Neuronal stem cell (in vitro differentiated cells): ENCODE measurements around the gene FLYWCH1.
A peak's percentile ranks its signal among the peaks of the same experiment; 100 is the strongest.

Experiments used
- DNase-seq: peaks from one replicate; pipeline ENCODE4 v3.0.0-alpha.2; 2013; ENCODE audit warnings: low spot score
- H2AFZ ChIP-seq: one replicate; pipeline ENCODE4 v1.6.1; 2013; ENCODE audit warnings: mild to moderate bottlenecking, low read length, inconsistent platforms
- H2AK5ac ChIP-seq: 2 replicates; pipeline ENCODE4 v1.6.1; 2013; ENCODE audit warnings: low read depth, mild to moderate bottlenecking, inconsistent platforms, low read length, moderate library complexity, mixed read lengths
- H2BK120ac ChIP-seq: 2 replicates; pipeline ENCODE4 v1.6.1; 2013; ENCODE audit warnings: low read depth, mild to moderate bottlenecking, inconsistent platforms, low read length, moderate library complexity, mixed read lengths
- H2BK12ac ChIP-seq: one replicate; pipeline ENCODE4 v1.6.1; 2013; ENCODE audit warnings: low read length, inconsistent platforms
- H2BK15ac ChIP-seq: 2 replicates; pipeline ENCODE4 v1.6.1; 2013; ENCODE audit warnings: mild to moderate bottlenecking, low read length, inconsistent platforms, mixed read lengths
- H2BK5ac ChIP-seq: one replicate; pipeline ENCODE4 v1.6.1; 2013; ENCODE audit warnings: inconsistent platforms, mild to moderate bottlenecking, low read length, moderate library complexity
- H3K14ac ChIP-seq: one replicate; pipeline ENCODE4 v1.6.1; 2013; ENCODE audit warnings: low read length, inconsistent platforms
- H3K18ac ChIP-seq: 2 replicates; pipeline ENCODE4 v1.6.1; 2013; ENCODE audit warnings: low read length, inconsistent platforms
- H3K23ac ChIP-seq: 2 replicates; pipeline ENCODE4 v1.6.1; 2013; ENCODE audit warnings: low read depth, mild to moderate bottlenecking, mixed read lengths, low read length, inconsistent platforms; ENCODE audit not compliant: poor library complexity
- H3K27ac ChIP-seq: replicated peaks from 3 replicates; pipeline ENCODE4 v1.5.1; 2013; ENCODE audit warnings: low read length, inconsistent platforms
- H3K27me3 ChIP-seq, 3 experiments: 2 replicates each; pipeline ENCODE4 v1.6.1; 2013; ENCODE audit warnings: low read length in 3 of 3, mild to moderate bottlenecking in 2 of 3, inconsistent platforms in 1 of 3, low read depth in 1 of 3, mixed read lengths in 1 of 3, moderate library complexity in 1 of 3; ENCODE audit not compliant: control insufficient read depth in 3 of 3, insufficient read depth in 3 of 3
- H3K36me3 ChIP-seq, 2 donors: replicated peaks in 1 of 2; 2 replicates each; pipeline ENCODE4 v1.6.1; 2013; ENCODE audit warnings: low read length in 2 of 2; ENCODE audit not compliant: control insufficient read depth in 2 of 2, insufficient read depth in 2 of 2
- H3K4ac ChIP-seq: 2 replicates; pipeline ENCODE4 v1.6.1; 2013; ENCODE audit warnings: inconsistent platforms, mild to moderate bottlenecking, low read length, moderate library complexity
- H3K4me1 ChIP-seq, 2 donors: 1 replicate in 1 of 2; 2 replicates in 1 of 2; pipeline ENCODE4 v1.6.1; 2013; ENCODE audit warnings: low read length in 2 of 2, low read depth in 1 of 2; ENCODE audit not compliant: control insufficient read depth in 2 of 2, insufficient read depth in 1 of 2
- H3K4me2 ChIP-seq: one replicate; pipeline ENCODE4 v1.6.1; 2013; ENCODE audit warnings: mild to moderate bottlenecking, low read length, inconsistent platforms; ENCODE audit not compliant: insufficient read depth, poor library complexity, severe bottlenecking
- H3K4me3 ChIP-seq, 2 donors: 2 replicates each; pipeline ENCODE4 v1.5.1; 2013; ENCODE audit warnings: low read length in 2 of 2, mild to moderate bottlenecking in 2 of 2, inconsistent platforms in 1 of 2, moderate library complexity in 1 of 2
- H3K79me1 ChIP-seq: one replicate; pipeline ENCODE4 v1.6.1; 2013; ENCODE audit warnings: low read depth, mild to moderate bottlenecking, inconsistent platforms, low read length, moderate library complexity
- H3K9ac ChIP-seq: one replicate; pipeline ENCODE4 v1.6.1; 2013; ENCODE audit warnings: mild to moderate bottlenecking, low read depth, low read length, inconsistent platforms; ENCODE audit not compliant: poor library complexity
- H3K9me3 ChIP-seq, 2 donors: replicated peaks in 1 of 2; 2 replicates each; pipeline versions ENCODE3 to v1.6.1; 2013; ENCODE audit warnings: low read length in 2 of 2, mild to moderate bottlenecking in 2 of 2, inconsistent platforms in 1 of 2, low read depth in 1 of 2, mixed read lengths in 1 of 2, moderate library complexity in 1 of 2; ENCODE audit not compliant: control insufficient read depth in 2 of 2, insufficient read depth in 1 of 2
- H4K8ac ChIP-seq: one replicate; pipeline ENCODE4 v1.6.1; 2013; ENCODE audit warnings: low read depth, mild to moderate bottlenecking, inconsistent platforms, low read length, moderate library complexity
- H4K91ac ChIP-seq: one replicate; pipeline ENCODE4 v1.6.1; 2013; ENCODE audit warnings: low read length, low read depth, mild to moderate bottlenecking, inconsistent platforms; ENCODE audit not compliant: poor library complexity
- WGBS, 2 donors: extraction: QIAGEN DNeasy Blood & Tissue Kit; methylation state at CpG; one replicate each; pipeline ENCODE4 v1.1.7; 2013; ENCODE audit warnings: missing lambda C conversion rate in 2 of 2, mixed read lengths in 1 of 2; ENCODE audit not compliant: insufficient read length in 2 of 2, insufficient replicate concordance in 1 of 2; ENCODE audit errors: extremely low coverage in 2 of 2; 5-methylcytosine and 5-hydroxymethylcytosine counted together

The FLYWCH1 gene

GRCh38 chr16:2924901-2925755 lies 13.4 kb downstream of the FLYWCH1 start:
- Histone ChIP-seq H3K27ac (no peak overlapping the region), H3K4me1 (peaks cover 0 to 17% of the 10 kb centered on the region in 2 donors), H3K4ac (no peak overlapping the region), H3K79me1 (peaks cover 5% of the 10 kb centered on the region), H2BK120ac (peak overlapping the region; percentile 41), H2AFZ (no peak overlapping the region), H2AK5ac (peak overlapping the region; percentile 93), H2BK5ac (peak overlapping the region; percentile 39), H3K18ac (peak overlapping the region; percentile 93), H3K14ac (peak overlapping the region; percentile 47), H3K4me2 (peak overlapping the region; percentile 18), H3K27me3 (no peaks in the 10 kb centered on the region), H3K9ac (peak overlapping the region; percentile 44), H4K91ac (peak overlapping the region; percentile 85), H2BK15ac (no peak overlapping the region), H3K23ac (peak overlapping the region; percentile 91), H3K9me3 (no peaks in the 10 kb centered on the region), H4K8ac (no peak overlapping the region), H3K4me3 (peak overlapping the region in 1 of 2 donors; percentile 67), H2BK12ac (no peak overlapping the region), H3K36me3 (peaks cover 0 to 16% of the 10 kb centered on the region in 2 donors)
- peak; percentile 36 for DNase-seq
- WGBS, 2 donors = no CpG with 5 or more reads among the region's 42 CpGs

- WGBS, 2 donors = no CpG with 5 or more reads among the region's 9 CpGs
- Histone ChIP-seq H3K4me1 (peaks cover 0 to 17% of the 10 kb centered on the region in 2 donors), H4K91ac (no peak overlapping the region), H3K14ac (no peak overlapping the region), H3K27ac (no peak overlapping the region), H2BK120ac (peak overlapping the region; percentile 41), H2BK12ac (no peak overlapping the region), H2BK5ac (no peak overlapping the region), H3K36me3 (peaks cover 0 to 15% of the 10 kb centered on the region in 2 donors), H4K8ac (peak overlapping the region; percentile 72), H3K27me3 (no peaks in the 10 kb centered on the region), H2BK15ac (no peak overlapping the region), H3K4ac (no peak overlapping the region), H3K4me2 (peak overlapping the region; percentile 18), H3K9ac (peak overlapping the region; percentile 44), H3K9me3 (no peaks in the 10 kb centered on the region), H2AK5ac (peak overlapping the region; percentile 93), H3K23ac (no peak overlapping the region), H3K18ac (peak overlapping the region; percentile 93), H2AFZ (no peak overlapping the region), H3K79me1 (peaks cover 5% of the 10 kb centered on the region), H3K4me3 (no peak overlapping the region)
- DNase-seq = no peak
Measured at GRCh38 chr16:2925951-2926649, 14.4 kb downstream of the FLYWCH1 start.

GRCh38 chr16:2926650-2926999 lies 14.9 kb downstream of the FLYWCH1 start:
- no CpG with 5 or more reads among the region's 5 CpGs for WGBS, 2 donors
- Histone ChIP-seq H2BK120ac (no peak overlapping the region), H3K23ac (no peak overlapping the region), H2AK5ac (no peak overlapping the region), H3K9me3 (no peaks in the 10 kb centered on the region), H3K14ac (no peak overlapping the region), H4K91ac (no peak overlapping the region), H3K36me3 (peaks cover 0 to 15% of the 10 kb centered on the region in 2 donors), H2BK5ac (no peak overlapping the region), H2AFZ (peak overlapping the region; percentile 71), H3K4me2 (no peak overlapping the region), H3K4me1 (peaks cover 0 to 17% of the 10 kb centered on the region in 2 donors), H3K27me3 (no peaks in the 10 kb centered on the region), H3K27ac (no peak overlapping the region), H4K8ac (no peak overlapping the region), H3K9ac (no peak overlapping the region), H3K18ac (no peak overlapping the region), H2BK15ac (no peak overlapping the region), H2BK12ac (no peak overlapping the region), H3K79me1 (peaks cover 5% of the 10 kb centered on the region), H3K4ac (no peak overlapping the region), H3K4me3 (no peak overlapping the region)
- no peak for DNase-seq

DNA sequence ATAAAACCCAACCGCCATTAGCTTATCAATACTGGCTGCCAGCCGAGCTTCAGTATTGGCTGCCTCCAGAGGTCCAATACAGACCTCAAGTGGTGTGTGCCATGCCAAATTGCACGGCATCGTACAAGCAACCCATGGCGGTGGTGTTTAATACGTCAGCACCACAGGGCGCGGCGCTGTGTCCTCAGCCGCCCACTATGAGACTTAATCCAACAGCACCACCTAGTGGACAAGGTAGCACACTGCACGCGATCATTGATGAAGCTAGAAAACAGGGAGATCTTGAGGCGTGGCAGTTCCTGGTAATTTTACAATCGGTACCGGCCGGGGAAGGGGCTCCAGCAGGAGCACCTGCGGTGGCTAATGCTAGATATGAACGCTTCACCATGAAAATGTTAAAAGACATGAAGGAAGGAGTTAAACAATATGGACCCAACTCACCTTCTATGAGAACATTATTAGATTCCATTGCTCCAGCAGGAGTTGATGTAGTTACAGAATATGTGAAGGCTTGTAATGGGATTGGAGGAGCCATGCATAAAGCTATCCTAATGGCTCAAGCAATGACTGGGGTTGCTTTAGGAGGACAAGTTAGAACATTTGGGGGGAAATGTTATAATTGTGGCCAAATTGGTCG lies 15.4 kb downstream of the FLYWCH1 start:
- Histone ChIP-seq H3K4ac (no peak overlapping the region), H3K9me3 (no peaks in the 10 kb centered on the region), H2BK12ac (no peak overlapping the region), H4K91ac (no peak overlapping the region), H3K9ac (no peak overlapping the region), H4K8ac (no peak overlapping the region), H3K27me3 (no peaks in the 10 kb centered on the region), H2AK5ac (no peak overlapping the region), H2BK15ac (no peak overlapping the region), H3K14ac (no peak overlapping the region), H3K4me3 (no peak overlapping the region), H3K4me2 (no peak overlapping the region), H3K4me1 (peaks cover 0 to 17% of the 10 kb centered on the region in 2 donors), H3K36me3 (peaks cover 0 to 14% of the 10 kb centered on the region in 2 donors), H3K27ac (no peak overlapping the region), H3K18ac (no peak overlapping the region), H2AFZ (peak overlapping the region; percentile 71), H3K23ac (no peak overlapping the region), H3K79me1 (peaks cover 5% of the 10 kb centered on the region), H2BK120ac (no peak overlapping the region), H2BK5ac (no peak overlapping the region)
- DNase-seq = peak; percentile 87
- no CpG with 5 or more reads among the region's 19 CpGs for WGBS, 2 donors
